Islet of Langerhans (tissue), 1 donor: ENCODE results near the gene PROC.
A peak's percentile ranks its signal among the peaks of the same experiment; 100 is the strongest.
"Not testable (repeated sequence)": the region's sequence is repeated elsewhere in the genome, so short reads cannot be mapped to it uniquely, and the experiment has no call there.

Experiments
- FAIRE-seq: peaks from one replicate; lab custom pipeline; 2011; peaks lifted over from hg19 to GRCh38; lab: Jason Lieb, UNC

PROC gene

GRCh38 chr2:127427376-127428056 lies 9.3 kb downstream of the PROC start:
- no peak for FAIRE-seq

- no peak for FAIRE-seq
Measured at GRCh38 chr2:127428057-127428814, 10.0 kb downstream of the PROC start.

GRCh38 chr2:127428815-127429109 lies 10.5 kb downstream of the PROC start:
- FAIRE-seq = no peak

- FAIRE-seq = no peak
Measured at GRCh38 chr2:127429291-127429690, 11.1 kb downstream of the PROC start.

DNA sequence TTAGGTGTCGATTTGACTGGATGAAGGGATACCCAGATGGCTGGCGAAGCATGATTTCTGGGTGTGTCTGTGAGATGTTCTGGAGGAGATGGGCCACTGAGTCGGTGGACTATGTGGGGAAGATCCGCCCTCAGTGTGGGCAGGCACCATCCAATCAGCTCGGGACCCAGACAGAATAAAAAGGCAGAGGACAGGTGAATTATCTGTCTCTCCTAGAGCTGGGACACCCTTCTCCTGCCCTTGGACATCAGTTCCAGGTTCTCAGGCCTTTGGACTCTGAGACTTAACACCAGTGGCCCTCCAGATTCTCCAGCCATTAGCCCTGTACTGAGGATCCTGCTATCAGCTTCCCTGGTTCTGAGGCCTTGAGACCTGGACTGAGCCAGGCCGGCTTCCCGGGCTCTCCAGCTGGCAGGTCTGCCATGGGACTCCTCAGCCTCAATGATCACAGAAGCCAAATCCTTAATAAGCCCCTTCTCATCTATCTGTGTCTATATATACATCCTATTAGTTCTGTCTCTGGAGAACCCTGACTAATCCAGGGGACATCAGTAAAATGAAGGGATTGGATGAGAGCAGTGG lies 11.7 kb downstream of the PROC start:
- FAIRE-seq = no peak

DNA sequence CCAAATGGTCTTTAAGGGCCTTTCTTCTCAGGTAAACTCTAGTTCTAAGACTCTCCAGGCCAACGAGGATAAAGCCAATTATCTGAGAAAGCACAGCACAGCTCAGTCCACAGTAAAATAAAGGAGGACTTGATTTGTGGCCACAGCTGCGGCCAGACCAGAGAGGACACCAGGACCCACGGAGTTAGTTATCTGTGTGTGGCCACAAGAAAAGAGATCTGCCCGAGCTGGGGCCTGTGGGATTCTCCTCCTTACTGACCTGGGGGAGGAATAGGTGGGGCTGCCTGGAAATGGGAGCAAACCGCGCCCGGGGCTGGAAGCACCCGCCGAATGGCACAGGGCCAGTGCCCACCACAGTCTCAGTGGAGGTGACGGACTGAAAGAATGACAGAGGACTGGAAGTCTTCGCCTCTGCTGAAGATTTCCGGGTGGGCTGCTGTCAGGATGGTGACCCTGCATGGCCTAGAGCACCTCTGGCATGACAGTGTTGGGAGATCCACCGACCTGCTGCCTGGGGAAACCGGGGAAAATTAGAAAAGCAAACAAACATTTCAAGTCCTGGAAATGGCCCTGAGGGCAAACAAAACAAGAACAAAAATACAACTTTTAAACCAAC lies 13.3 kb downstream of the PROC start:
- no peak for FAIRE-seq

DNA sequence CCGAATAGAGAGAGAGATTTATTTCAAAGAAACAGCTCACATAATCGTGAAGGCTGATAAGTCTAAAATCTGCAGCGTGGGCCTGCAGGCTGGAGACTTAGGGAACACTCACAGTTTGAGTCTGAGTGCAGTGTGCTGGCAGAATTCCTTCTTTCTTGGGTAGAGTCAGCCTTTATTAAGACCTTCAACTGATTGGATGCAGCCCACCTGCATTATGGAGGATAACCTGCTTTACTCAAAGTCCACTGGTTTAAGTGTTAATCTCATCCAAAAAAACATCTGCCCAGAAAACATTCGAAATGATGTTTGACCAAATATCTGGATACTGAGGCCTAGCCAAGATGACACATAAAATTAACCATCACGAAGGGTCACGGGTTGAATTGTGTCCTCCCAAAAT lies 16.3 kb downstream of the PROC start:
- FAIRE-seq = no peak

DNA sequence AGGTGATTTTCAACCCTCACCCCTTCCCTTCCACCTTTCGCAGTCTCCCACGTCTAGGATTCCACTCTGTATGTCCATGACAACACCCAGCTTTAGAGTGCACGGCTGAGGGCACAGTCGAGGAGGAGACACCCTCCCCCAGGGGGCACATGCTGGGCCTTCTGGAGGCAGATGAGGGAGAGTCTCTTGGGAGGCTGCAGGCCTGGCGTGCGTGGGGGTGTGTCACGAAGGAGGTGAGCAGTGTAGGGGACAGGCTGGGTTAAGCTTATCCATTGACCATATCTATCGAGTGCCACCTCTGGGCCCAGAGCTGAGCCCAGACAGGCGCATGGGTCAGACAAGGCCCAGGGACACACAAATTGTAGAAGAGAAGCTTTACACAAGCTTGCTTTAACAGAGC lies 18.8 kb downstream of the PROC start:
- no peak for FAIRE-seq

GRCh38 chr2:127437781-127438726 lies 19.8 kb downstream of the PROC start:
- FAIRE-seq = no peak

GRCh38 chr2:127439343-127439742 lies 21.1 kb downstream of the PROC start:
- FAIRE-seq = no peak

- no peak for FAIRE-seq
Measured at GRCh38 chr2:127448526-127448925, 30.3 kb downstream of the PROC start.

DNA sequence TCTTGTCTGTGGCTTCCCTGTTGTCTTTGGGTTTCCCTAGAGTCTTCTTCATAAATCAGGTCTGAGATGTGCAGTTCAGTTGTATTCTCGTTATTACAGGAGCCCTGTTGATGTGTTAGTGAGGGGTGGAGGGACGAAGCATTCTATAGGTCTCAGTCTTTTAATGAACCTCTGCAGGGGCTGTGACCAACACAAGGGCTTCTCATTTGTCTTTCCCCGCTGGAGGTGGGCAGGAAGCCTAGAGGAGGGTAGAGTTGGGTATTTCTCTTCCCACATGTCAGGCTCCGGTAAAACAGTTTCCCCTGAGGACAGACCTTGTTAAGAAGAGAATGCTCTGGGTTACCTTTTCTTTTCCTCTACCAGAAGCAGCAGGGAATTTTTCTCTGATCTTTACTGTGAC lies 31.2 kb downstream of the PROC start:
- no peak for FAIRE-seq

- FAIRE-seq = no peak
Measured at GRCh38 chr2:127449898-127450297, 31.7 kb downstream of the PROC start.

GRCh38 chr2:127451981-127452380 lies 33.8 kb downstream of the PROC start:
- no peak for FAIRE-seq

GRCh38 chr2:127452423-127452822 lies 34.2 kb downstream of the PROC start:
- FAIRE-seq = not testable (repeated sequence)

DNA sequence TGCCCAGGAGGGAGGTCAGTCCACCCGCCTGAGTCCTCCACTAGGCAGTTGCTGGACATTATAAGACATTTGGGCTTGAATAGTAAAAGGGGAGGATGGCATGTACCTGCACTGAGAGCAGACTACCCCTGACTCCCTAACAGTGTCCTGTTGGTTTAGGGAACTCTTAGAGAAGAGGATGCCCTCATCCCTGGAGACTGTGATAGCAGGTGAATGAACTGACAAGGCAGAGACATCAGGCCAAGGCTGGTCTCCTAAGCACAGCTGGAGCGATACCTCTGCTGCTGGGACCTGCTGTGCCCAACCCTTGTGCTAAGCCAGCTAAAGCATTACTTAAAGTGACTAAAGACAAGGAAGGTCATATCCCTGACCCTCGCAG lies 34.8 kb downstream of the PROC start:
- no peak for FAIRE-seq

DNA sequence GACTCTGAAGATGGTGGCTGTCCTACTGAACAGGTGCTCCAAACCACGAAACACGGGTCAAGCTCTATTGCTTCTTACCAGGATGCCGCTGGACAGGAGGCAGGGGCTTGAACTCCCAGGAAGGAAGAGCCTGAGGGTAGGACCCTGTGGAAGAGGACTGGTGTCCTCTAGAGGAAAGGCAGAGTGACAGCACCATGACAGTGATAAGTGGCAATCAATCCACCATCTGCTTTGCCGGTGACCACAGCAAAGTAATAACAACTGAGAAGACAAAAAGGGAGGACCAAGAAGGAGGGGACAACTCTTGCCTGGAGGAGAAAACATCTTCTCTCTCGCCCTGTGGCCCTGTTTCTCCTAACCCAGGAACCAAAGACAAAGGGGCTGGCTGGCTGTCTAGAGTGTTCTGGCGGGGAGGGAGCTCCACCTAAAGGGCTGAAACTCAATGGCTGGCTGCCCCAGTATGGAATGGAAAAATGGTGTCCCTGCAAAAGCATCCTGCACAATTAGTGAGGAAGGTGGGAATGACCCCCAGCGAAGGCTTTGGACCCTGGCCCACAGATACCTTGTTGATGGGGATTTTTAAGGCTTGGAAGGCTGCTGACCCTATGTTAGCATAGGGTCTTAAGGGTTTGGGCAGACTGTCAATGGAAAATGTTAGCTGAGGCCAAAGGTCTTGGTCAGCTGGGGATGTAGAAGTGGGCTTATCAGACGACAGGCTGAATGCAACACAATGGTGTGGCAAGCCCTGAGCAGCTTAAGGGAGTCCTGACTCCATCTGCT lies 35.4 kb downstream of the PROC start:
- no peak for FAIRE-seq

DNA sequence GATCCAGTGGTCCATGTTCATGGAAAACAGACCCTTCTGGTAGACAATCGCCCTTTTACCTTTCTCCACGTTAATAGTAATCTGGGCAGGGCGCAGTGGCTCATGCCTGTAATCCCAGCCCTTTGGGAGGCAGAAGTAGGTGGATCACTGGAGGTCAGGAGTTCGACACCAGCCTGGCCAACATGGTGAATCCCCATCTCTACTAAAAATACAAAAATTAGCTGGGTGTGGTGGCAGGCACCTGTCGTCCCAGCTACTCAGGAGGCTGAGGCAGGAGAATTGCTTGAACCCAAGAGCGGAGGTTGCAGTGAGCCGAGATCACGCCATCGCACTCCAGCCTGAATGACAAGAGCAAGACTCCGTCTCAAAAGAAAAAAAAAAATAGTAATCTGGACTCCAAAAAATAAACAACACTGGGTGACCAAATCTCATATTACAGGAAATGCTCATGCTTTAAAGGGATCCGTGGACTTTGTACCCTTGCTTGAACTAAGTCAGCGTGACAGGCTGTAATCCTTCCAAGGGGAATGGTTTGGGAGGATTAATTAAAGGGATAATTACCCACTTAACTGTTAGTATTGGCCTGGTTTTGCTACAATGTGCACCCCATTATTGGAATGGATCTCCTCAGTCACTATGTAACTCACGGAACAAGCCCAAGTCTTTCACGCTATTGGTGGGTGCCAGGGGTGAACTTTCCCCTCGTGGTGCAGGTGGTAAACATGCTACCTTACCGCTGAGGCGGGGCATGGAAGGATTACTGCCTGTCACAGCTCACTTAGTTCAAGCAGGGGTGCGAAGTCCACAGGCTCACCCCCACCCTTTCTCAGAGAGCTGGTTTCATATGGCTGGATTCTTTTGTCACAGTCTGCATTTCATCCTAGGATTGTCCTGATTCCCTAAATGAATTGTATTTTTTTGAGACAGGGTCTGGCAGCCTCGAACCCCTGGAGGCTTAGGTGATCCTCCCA lies 36.7 kb downstream of the PROC start:
- FAIRE-seq = peak; percentile 61

DNA sequence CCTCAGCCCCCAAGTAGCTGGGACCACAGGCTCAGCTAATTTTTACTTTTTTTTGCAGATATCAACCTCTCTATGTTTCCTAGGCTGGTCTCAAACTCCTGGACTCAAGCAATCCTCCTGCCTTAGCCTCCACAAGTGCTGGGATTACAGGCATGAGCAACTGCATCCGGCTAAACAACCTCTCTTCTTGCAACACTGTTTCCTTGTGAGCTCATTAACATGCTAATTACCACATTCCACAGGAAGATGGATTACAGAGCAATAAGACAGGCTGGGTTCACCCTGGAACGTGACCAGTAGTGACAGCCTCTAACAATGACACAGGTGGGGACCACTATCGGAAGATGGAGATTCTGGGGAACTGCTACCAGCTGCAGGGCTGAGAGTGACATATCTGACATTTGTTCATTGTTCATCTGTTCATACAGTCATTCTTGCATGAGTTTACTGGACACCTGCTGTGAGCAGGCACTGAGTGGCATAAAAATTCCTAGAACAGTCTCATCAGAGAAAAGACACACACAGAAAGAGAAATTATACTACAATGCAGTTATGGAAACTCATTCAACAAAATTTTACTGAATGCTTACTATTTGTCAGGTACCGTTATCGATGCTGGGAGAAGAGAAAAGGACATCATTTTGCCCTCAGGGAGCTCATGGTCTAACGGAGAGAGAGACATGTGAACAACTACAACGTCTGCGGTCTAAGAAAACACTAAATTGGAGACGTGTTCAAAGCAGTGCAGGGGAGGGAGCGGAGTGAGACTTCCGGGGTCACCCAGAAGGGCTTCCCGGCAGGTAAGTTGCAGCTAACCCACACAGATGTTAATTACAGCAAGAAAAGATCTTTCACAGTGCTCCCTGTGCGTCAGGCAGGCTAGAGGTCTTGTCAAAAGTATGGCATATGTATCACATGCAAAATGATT lies 37.6 kb downstream of the PROC start:
- FAIRE-seq = no peak
